GM23248 (cell line): ENCODE measurements around the gene MAPK8IP3. TPM values are rescaled to one million over a fixed set of nuclear protein-coding genes. Genes with fewer than 3 reads are reported as not detected.

Source experiments
- DNase-seq: peaks from one replicate; pipeline ENCODE4 v3.0.0-alpha.2; 2015
- H2AFZ ChIP-seq: fragments of 200-600 bp; sonication (generic); 2 replicates; pipeline ENCODE4 v1.6.1; 2016; ENCODE audit warnings: antibody characterized with exemption
- H3F3A ChIP-seq: fragments of 200-600 bp; sonication (generic); 2 replicates; pipeline ENCODE4 v1.6.1; 2016; ENCODE audit warnings: mild to moderate bottlenecking, antibody characterized with exemption, mixed run types; ENCODE audit not compliant: insufficient read depth
- H3K27ac ChIP-seq: fragments of 200-600 bp; sonication (generic); 2 replicates; pipeline ENCODE4 v1.5.1; 2016; ENCODE audit warnings: mild to moderate bottlenecking
- H3K27me3 ChIP-seq: fragments of 200-600 bp; sonication (generic); replicated peaks from 2 replicates; pipeline ENCODE4 v1.6.1; 2016; ENCODE audit warnings: mild to moderate bottlenecking; ENCODE audit not compliant: insufficient read depth
- H3K36me3 ChIP-seq: fragments of 200-600 bp; sonication (generic); 2 replicates; pipeline ENCODE4 v1.6.1; 2016; ENCODE audit warnings: low read depth, mild to moderate bottlenecking
- H3K4me1 ChIP-seq: fragments of 200-600 bp; sonication (generic); 2 replicates; pipeline ENCODE4 v1.6.1; 2016; ENCODE audit warnings: mild to moderate bottlenecking; ENCODE audit not compliant: insufficient read depth
- H3K4me2 ChIP-seq: fragments of 200-600 bp; sonication (generic); one replicate; pipeline ENCODE4 v1.6.1; 2016; ENCODE audit warnings: mild to moderate bottlenecking; ENCODE audit not compliant: unreplicated experiment
- H3K4me3 ChIP-seq: fragments of 200-600 bp; sonication (generic); 2 replicates; pipeline ENCODE4 v1.5.1; 2016; ENCODE audit warnings: mild to moderate bottlenecking
- H3K79me2 ChIP-seq: fragments of 200-600 bp; sonication (generic); 2 replicates; pipeline ENCODE4 v1.6.1; 2016; ENCODE audit warnings: mild to moderate bottlenecking; ENCODE audit not compliant: insufficient read depth
- H3K9ac ChIP-seq: fragments of 200-600 bp; sonication (generic); 2 replicates; pipeline ENCODE4 v1.6.1; 2016; ENCODE audit warnings: mild to moderate bottlenecking
- H3K9me2 ChIP-seq: fragments of 200-600 bp; sonication (generic); 2 replicates; pipeline ENCODE4 v1.6.1; 2016; ENCODE audit warnings: mixed run types, mild to moderate bottlenecking, moderate library complexity; ENCODE audit not compliant: insufficient read depth
- H3K9me3 ChIP-seq: fragments of 200-600 bp; sonication (generic); one replicate; pipeline ENCODE4 v1.6.1; 2017; ENCODE audit warnings: low read depth
- H4K20me1 ChIP-seq: fragments of 200-600 bp; sonication (generic); 2 replicates; pipeline ENCODE4 v1.6.0; 2016; ENCODE audit not compliant: insufficient read depth
- EZH2 ChIP-seq: fragments of 200-600 bp; sonication (generic); IDR thresholded peaks from 2 replicates; pipeline ENCODE4 v1.6.1; 2018; ENCODE audit warnings: antibody characterized with exemption, mild to moderate bottlenecking; ENCODE audit not compliant: insufficient read depth, poor library complexity, severe bottlenecking
- EZH2phosphoT487 ChIP-seq: fragments of 200-600 bp; sonication (generic); IDR thresholded peaks from 2 replicates; pipeline ENCODE4 v1.6.1; 2018; ENCODE audit warnings: antibody characterized with exemption, moderate library complexity, mild to moderate bottlenecking, low read depth; ENCODE audit not compliant: insufficient read depth
- WGBS, 2 experiments: methylation state at CpG; one replicate each; pipeline ENCODE4 v1.1.6; 2015 to 2017; ENCODE audit warnings: low lambda C conversion rate in 2 of 2, low coverage in 1 of 2; ENCODE audit errors: missing lambda C conversion rate in 2 of 2; 5-methylcytosine and 5-hydroxymethylcytosine counted together
- in situ Hi-C: fragments of 300-500 bp; cut with MboI; formaldehyde crosslinking; loops from 2 replicates; pipeline ENCODE4 v1.15.0; 2020
- polyA plus RNA-seq: library from polyadenylated mRNA; unstranded; fragments of >200 nt; fragmentation: Nextera tagmentation; extraction: Ambion mirVana; gene quantifications from 2 replicates; pipeline ENCODE4 v1.2.1, GENCODE V29; 2016
- total RNA-seq: library from RNA; depleted of rRNA; stranded (reverse); fragments of >200 nt; shearing (Covaris generic); gene quantifications from 2 replicates; pipeline ENCODE4 v1.2.3, GENCODE V29; 2014

The MAPK8IP3 gene
- total and polyA plus RNA-seq, 2 experiments from 2014 or later, result 10.0 to 28.3 TPM

- Histone ChIP-seq H4K20me1 (no peaks in the 10 kb centered on the region), H3K36me3 (no peaks in the 10 kb centered on the region; the same call in 1 of the 2 replicates), H3K79me2 (peaks cover 11% of the 10 kb centered on the region), H3K27me3 (no peaks in the 10 kb centered on the region), H2AFZ (no peak overlapping the region), H3K9me3 (no peaks in the 10 kb centered on the region), H3K9ac (no peak overlapping the region), H3F3A (no peaks in the 10 kb centered on the region), H3K4me1 (no peaks in the 10 kb centered on the region), H3K9me2 (no peaks in the 10 kb centered on the region), H3K4me3 (no peak overlapping the region), H3K27ac (no peak overlapping the region), H3K4me2 (no peak overlapping the region)
- in situ Hi-C loops, result no loop called here
- no peak for DNase-seq
- TF ChIP-seq EZH2 (no peak), EZH2phosphoT487 (no peak)
- WGBS, 2 experiments, result 95 to 96% methylated on average over 46 to 53 of the region's 53 CpGs
These were observed 85.4 kb downstream of the MAPK8IP3 start for GRCh38 chr16:1791256-1791942.

- H3K36me3 ChIP-seq, result no peaks in the 10 kb centered on the region; the same call in 1 of the 2 replicates
- no peaks in the 10 kb centered on the region for H3K9me2 ChIP-seq
- in situ Hi-C loops, result no loop called here
- DNase-seq, result no peak
- no peaks in the 10 kb centered on the region for H3K27me3 ChIP-seq
- H2AFZ ChIP-seq, result no peak overlapping the region
- no peak overlapping the region for H3K4me2 ChIP-seq
- 83 to 86% methylated on average over 48 to 54 of the region's 59 CpGs for WGBS, 2 experiments
- 0 out of 2 replicates have a peak, but pooled peaks cover 3% of the 10 kb centered on the region for H3K79me2 ChIP-seq
- no peak overlapping the region for H3K4me3 ChIP-seq
- no peak overlapping the region for H3K27ac ChIP-seq
- H3K4me1 ChIP-seq, result no peaks in the 10 kb centered on the region
- H3K9me3 ChIP-seq, result no peaks in the 10 kb centered on the region
- no peak overlapping the region for H3K9ac ChIP-seq
- no peaks in the 10 kb centered on the region for H4K20me1 ChIP-seq
- no peak for TF ChIP-seq EZH2phosphoT487
- no peak for TF ChIP-seq EZH2
- H3F3A ChIP-seq, result no peaks in the 10 kb centered on the region
These were observed 86.2 kb downstream of the MAPK8IP3 start for GRCh38 chr16:1791943-1792812.

DNA sequence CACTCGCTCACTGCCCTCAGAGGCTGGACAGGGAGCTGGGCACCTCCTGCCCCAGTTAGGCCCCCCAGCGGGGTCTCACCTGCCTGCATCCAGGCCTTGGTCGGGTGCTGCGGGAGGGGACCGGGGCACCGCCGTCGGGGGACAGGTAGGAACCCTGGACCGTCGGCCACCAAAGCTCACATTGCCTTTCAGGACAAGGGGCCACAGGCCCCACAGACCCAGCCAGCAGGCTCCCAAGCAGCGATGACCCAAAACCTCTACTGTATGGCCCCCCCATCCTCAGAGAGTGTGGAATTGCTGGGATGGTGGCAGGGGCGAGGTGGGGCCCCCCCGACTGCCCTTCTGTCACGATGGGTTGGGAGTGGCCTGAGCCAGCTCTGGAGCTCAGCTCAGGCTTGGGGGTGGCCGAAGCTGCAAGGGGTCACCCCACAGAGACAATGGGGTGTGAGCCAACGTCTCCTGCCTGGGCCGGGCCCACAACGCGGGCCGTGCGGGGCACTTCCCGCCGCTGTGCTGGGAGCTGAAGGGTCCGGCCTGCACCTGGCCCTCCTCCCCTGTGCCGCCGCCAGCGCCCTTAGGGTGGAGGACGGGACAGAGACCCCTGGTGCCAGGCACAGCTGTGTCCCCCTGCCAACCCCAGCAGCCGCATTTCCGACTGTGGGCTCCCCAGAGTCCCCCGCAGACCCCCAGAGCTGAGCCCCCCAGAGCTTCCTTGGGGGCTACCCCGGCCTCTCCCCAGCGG, 87.0 kb downstream of the MAPK8IP3 start:
- H3K4me1 ChIP-seq, result no peaks in the 10 kb centered on the region
- no peak overlapping the region for H3K9ac ChIP-seq
- 85% methylated on average over 12 to 33 of the region's 33 CpGs for WGBS, 2 experiments
- TF ChIP-seq EZH2phosphoT487 (no peak), EZH2 (no peak)
- no peaks in the 10 kb centered on the region for H3F3A ChIP-seq
- in situ Hi-C loops, result no loop called here
- H3K27ac ChIP-seq, result no peak overlapping the region
- H3K36me3 ChIP-seq, result no peaks in the 10 kb centered on the region; the same call in 1 of the 2 replicates
- H3K9me2 ChIP-seq, result no peaks in the 10 kb centered on the region
- no peaks in the 10 kb centered on the region for H3K79me2 ChIP-seq
- H3K4me3 ChIP-seq, result no peak overlapping the region
- no peaks in the 10 kb centered on the region for H4K20me1 ChIP-seq
- H3K27me3 ChIP-seq, result no peaks in the 10 kb centered on the region
- H3K9me3 ChIP-seq, result no peaks in the 10 kb centered on the region
- H2AFZ ChIP-seq, result no peak overlapping the region
- H3K4me2 ChIP-seq, result no peak overlapping the region
- DNase-seq, result no peak

DNA sequence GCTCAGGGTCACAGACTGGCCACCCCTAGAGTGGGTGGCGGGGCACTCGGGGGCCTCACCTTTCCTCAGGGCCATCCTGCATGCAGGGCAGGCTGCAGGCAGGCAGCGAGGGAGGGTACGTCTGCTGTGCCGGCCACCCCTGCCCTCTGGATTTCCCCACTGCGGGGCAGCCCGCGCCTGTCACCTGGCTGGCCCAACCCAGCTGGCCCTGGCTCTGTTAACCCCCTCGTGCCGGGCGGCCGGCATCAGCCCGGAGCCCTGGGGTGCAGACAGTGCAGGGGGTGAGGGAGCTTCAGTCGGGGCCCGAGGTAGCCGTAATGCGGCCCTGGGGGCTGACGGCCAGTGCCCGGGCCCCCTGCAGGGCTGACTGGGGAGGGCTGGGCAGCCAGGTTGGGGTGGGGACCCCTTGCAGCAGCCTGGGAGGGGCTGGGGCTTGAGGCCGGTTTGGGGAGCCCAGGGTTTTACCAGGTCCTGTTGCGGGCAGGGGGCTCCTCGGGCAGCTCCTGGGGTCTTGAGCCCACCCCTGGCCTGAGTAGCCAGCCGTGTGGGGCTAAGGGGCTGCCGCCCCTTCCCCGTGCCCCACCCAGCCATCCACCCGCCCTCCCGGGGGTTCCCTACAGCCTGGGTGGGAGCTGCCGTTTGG, 87.7 kb downstream of the MAPK8IP3 start, which contains the start of gene IGFALS:
IGFALS (minus strand) TSS at position 128 of the 643 bp plus-strand sequence; CDS start at position 75, 53 bp downstream.
- Histone ChIP-seq H3K4me2 (no peak within 1 kb of the TSS), H3K27me3 (no peaks in the 10 kb centered on the region), H3F3A (no peaks in the 10 kb centered on the region), H2AFZ (no peak within 1 kb of the TSS), H3K4me3 (no peak within 1 kb of the TSS), H3K9ac (no peak within 1 kb of the TSS), H3K36me3 (no peaks in the 10 kb centered on the region; the same call in 1 of the 2 replicates), H3K9me2 (no peaks in the 10 kb centered on the region), H3K9me3 (no peaks in the 10 kb centered on the region), H3K79me2 (no peaks in the 10 kb centered on the region), H3K27ac (no peak within 1 kb of the TSS), H3K4me1 (no peaks in the 10 kb centered on the region), H4K20me1 (no peaks in the 10 kb centered on the region)
- TF ChIP-seq EZH2 (no peak), EZH2phosphoT487 (no peak)
- 42 to 53% methylated on average over 18 to 21 of the region's 28 CpGs for WGBS, 2 experiments
- DNase-seq, result no peak
- in situ Hi-C loops, result no loop called here
